Activated CD4-positive, alpha-beta memory T cell treated with anti-CD3 and anti-CD28 coated beads, Interleukin-2, amount 10 ng/mL, durations not matched to agents 7 days and 5 days (primary cell): Measurements from ENCODE around the gene ALG8. TPM values are rescaled to one million over a fixed set of nuclear protein-coding genes. Genes with fewer than 3 reads are reported as not detected.
"Not testable (repeated sequence)": the region's sequence is repeated elsewhere in the genome, so short reads cannot be mapped to it uniquely, and the experiment has no call there.

ENCODE experiments used
- CTCF ChIA-PET: fragments of 350-600 bp; sonication (Branson Sonifier 250); formaldehyde crosslinking; loops from one replicate; lab custom pipeline; 2021; ENCODE audit warnings: antibody characterized with exemption, inconsistent platforms; lab: Charles Lee
- POLR2A ChIA-PET: fragments of 350-600 bp; sonication (Branson Sonifier 250); formaldehyde crosslinking; loops from one replicate; lab custom pipeline; 2021; ENCODE audit warnings: antibody characterized with exemption; lab: Charles Lee
- DNase-seq: peaks from one replicate; pipeline ENCODE4 v3.0.0-alpha.2; 2020
- H3K27ac Mint-ChIP-seq: one replicate; pipeline ENCODE4 v1.8.0; 2021; ENCODE audit warnings: mild to moderate bottlenecking, mixed read lengths
- H3K27me3 Mint-ChIP-seq: one replicate; pipeline ENCODE4 v1.8.0; 2021; ENCODE audit warnings: mixed read lengths
- H3K36me3 Mint-ChIP-seq: one replicate; pipeline ENCODE4 v1.8.0; 2021; ENCODE audit warnings: low read depth, mixed read lengths
- H3K4me1 Mint-ChIP-seq: one replicate; pipeline ENCODE4 v1.8.0; 2021; ENCODE audit warnings: mixed read lengths
- H3K4me3 Mint-ChIP-seq: one replicate; pipeline ENCODE4 v1.8.0; 2021; ENCODE audit warnings: mild to moderate bottlenecking, mixed read lengths
- H3K9me3 Mint-ChIP-seq: one replicate; pipeline ENCODE4 v1.8.0; 2021; ENCODE audit warnings: mixed read lengths
- total RNA-seq, 2 experiments: library from RNA; stranded (reverse); gene quantifications; one replicate each; pipeline ENCODE4 v1.2.3, GENCODE V29; 2021

The ALG8 gene
- total RNA-seq, 2 experiments from 2014 or later, result 40.2 to 48.1 TPM

GRCh38 chr11:78110830-78111229 is 28.6 kb downstream of the ALG8 start:
- Mint-ChIP-seq H3K36me3 (peaks cover 36% of the 10 kb centered on the region), H3K27ac (no peak overlapping the region), H3K9me3 (no peaks in the 10 kb centered on the region), H3K27me3 (no peaks in the 10 kb centered on the region), H3K4me1 (no peaks in the 10 kb centered on the region), H3K4me3 (no peak overlapping the region)
- CTCF ChIA-PET, result no interaction called here
- POLR2A ChIA-PET, result interaction anchor here (1.3 kb wide), 1 partner anchor 31 kb away, joined by 3 read pairs; the partner anchor contains the start of gene NDUFC2
- no peak for DNase-seq

DNA sequence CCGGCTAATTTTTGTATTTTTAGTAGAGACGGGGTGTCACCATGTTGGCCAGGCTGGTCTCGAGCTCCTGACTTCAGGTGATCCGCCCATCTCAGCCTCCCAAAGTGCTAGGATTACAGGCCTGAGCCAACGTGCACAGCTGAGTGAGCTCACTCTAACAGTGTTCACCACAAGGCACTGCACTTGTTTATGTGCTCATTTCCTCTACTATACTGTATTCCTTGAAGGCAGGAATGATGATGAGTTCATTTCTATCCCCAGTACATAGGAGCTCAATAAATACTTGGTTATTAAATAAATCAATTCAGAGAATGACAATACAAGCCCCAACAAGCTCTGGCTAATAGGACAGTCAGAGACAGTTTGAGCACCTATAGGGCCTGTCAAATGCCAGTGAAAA is 29.1 kb downstream of the ALG8 start:
- POLR2A ChIA-PET, result interaction anchor here (1.3 kb wide), 1 partner anchor 31 kb away, joined by 3 read pairs; the partner anchor contains the start of gene NDUFC2
- CTCF ChIA-PET, result no interaction called here
- no peak overlapping the region for H3K4me3 Mint-ChIP-seq
- H3K4me1 Mint-ChIP-seq, result no peaks in the 10 kb centered on the region
- H3K27ac Mint-ChIP-seq, result no peak overlapping the region
- peaks cover 37% of the 10 kb centered on the region for H3K36me3 Mint-ChIP-seq
- no peak for DNase-seq
- no peaks in the 10 kb centered on the region for H3K9me3 Mint-ChIP-seq
- H3K27me3 Mint-ChIP-seq, result no peaks in the 10 kb centered on the region

GRCh38 chr11:78109081-78110015 is 30.1 kb downstream of the ALG8 start:
- no peak overlapping the region for H3K27ac Mint-ChIP-seq

GRCh38 chr11:78100676-78101472 is 38.6 kb downstream of the ALG8 start:
- no peak overlapping the region for H3K27ac Mint-ChIP-seq
- no peaks in the 10 kb centered on the region for H3K9me3 Mint-ChIP-seq
- no peak overlapping the region for H3K4me3 Mint-ChIP-seq
- peaks cover 32% of the 10 kb centered on the region for H3K36me3 Mint-ChIP-seq
- POLR2A ChIA-PET, result no interaction called here
- H3K4me1 Mint-ChIP-seq, result no peaks in the 10 kb centered on the region
- DNase-seq, result no peak
- H3K27me3 Mint-ChIP-seq, result no peaks in the 10 kb centered on the region
- CTCF ChIA-PET, result no interaction called here

More at GRCh38 chr11:78109081-78110015, 30.1 kb downstream of the ALG8 start:
- Mint-ChIP-seq H3K27me3 (no peaks in the 10 kb centered on the region), H3K36me3 (peaks cover 39% of the 10 kb centered on the region), H3K4me1 (no peaks in the 10 kb centered on the region), H3K4me3 (no peak overlapping the region), H3K9me3 (no peaks in the 10 kb centered on the region)
- CTCF ChIA-PET, result interaction anchor here (0.7 to 0.9 kb wide), 2 partner anchors 30 to 455 kb away, joined by 3 to 4 read pairs; partner anchors contain the start of gene ALG8
- POLR2A ChIA-PET, result interaction anchor here (1.3 kb wide), 1 partner anchor 30 kb away, joined by 3 read pairs; the partner anchor contains the start of gene NDUFC2
- DNase-seq, result no peak

DNA sequence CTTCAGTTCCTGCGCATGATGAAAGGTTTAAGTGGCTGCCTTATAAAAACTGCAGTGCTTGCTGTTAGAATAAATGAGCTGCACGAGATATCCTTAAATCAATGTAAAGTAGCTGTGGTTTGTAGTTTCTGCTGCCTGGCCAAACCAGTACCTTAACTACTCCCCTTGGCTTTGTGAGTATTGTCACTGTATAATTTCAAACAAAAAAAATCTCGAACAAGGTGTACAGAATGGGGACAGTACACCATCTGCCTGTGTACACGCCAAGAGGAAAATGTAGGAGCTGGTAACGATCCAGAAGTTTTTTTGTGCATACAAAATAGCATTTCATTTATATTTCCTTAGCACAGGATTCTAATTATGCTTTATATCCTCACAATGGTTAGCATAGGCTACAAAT is 39.2 kb downstream of the ALG8 start:
- ChIA-PET POLR2A (no interaction called here), CTCF (no interaction called here)
- Mint-ChIP-seq H3K27ac (no peak overlapping the region), H3K9me3 (no peaks in the 10 kb centered on the region), H3K36me3 (peaks cover 34% of the 10 kb centered on the region), H3K4me1 (peaks cover 1% of the 10 kb centered on the region), H3K27me3 (no peaks in the 10 kb centered on the region), H3K4me3 (no peak overlapping the region)
- no peak for DNase-seq

DNA sequence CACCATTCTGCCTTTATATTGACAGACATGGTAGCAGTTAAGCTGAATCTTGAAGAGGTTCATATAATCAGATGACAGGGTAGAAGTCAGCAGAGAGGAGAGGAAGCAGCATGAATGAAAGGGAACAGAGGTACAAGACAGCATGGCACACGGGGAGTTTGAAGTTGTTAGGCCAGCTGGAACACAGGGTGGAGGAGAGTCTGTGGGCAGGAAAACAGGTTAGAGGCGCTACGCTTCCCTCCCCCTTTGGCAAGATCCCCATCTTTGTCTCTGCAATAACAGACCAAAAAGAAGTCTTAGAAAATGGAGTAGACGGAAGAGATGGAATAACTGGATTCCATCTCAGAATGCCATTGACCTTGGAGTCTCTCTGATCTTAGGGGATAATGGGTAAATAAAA is 39.8 kb downstream of the ALG8 start:
- no peaks in the 10 kb centered on the region for H3K27me3 Mint-ChIP-seq
- H3K4me1 Mint-ChIP-seq, result peaks cover 4% of the 10 kb centered on the region
- H3K27ac Mint-ChIP-seq, result no peak overlapping the region
- no peak for DNase-seq
- H3K4me3 Mint-ChIP-seq, result no peak overlapping the region
- POLR2A ChIA-PET, result no interaction called here
- no peaks in the 10 kb centered on the region for H3K9me3 Mint-ChIP-seq
- peaks cover 37% of the 10 kb centered on the region for H3K36me3 Mint-ChIP-seq
- CTCF ChIA-PET, result no interaction called here

DNA sequence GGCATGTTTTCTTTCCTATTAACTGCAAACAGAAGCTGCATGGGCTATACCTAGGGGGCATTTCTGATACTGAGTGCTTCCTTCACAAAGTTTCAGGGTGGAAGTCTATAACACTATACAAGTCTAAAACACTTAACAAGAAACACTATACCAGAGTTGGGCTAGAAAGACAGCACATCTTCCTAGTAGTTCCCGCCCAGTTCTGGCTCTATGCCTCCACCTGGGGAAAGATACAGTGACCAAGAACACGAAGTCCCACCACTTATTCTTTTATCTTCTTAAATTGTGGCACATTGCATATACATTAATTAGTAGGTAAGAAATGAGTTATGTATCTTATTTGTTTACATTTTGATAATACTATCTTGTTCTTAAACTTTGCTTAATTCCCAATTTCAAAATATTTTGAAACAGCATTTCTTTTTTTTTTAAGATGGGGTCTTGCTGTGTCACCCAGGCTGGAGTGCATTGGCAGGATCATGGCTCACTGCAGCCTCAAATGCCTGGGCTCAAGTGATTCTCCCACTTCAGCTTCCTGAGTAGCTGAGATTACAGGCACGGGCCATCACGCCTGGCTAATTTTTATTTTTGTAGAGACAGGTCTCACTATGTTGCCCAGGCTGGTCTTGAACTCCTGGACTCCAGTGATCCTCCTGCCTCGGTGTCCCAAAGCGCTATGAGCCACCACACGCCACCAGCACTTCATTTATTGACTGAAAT is 41.6 kb downstream of the ALG8 start:
- Mint-ChIP-seq H3K4me3 (no peak overlapping the region), H3K27me3 (no peaks in the 10 kb centered on the region), H3K9me3 (no peaks in the 10 kb centered on the region), H3K27ac (no peak overlapping the region), H3K4me1 (peaks cover 13% of the 10 kb centered on the region), H3K36me3 (peaks cover 39% of the 10 kb centered on the region)
- ChIA-PET CTCF (no interaction called here), POLR2A (no interaction called here)
- no peak for DNase-seq

DNA sequence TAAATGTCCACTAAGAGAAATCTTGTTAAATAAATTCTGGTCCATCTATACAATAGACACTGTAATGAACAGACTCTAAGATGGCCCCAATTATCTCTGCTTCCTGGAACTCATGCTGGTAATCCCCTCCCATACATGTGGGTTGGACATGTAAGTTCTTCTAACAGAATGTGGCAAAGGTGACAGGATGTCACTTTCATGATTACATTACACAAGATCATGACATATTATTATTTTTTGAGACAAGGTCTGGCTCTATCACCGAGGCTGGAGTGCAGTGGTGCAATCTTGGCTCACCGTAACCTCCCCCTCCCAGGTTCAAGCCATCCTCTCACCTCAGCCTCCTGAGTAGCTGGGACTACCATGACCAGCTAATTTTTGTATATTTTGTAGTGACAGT is 45.2 kb downstream of the ALG8 start:
- peaks cover 13% of the 10 kb centered on the region for H3K4me1 Mint-ChIP-seq
- POLR2A ChIA-PET, result interaction anchor here (0.6 to 1.2 kb wide), 2 partner anchors 45 to 193 kb away, joined by 3 read pairs; partner anchors contain the start of gene ALG8
- CTCF ChIA-PET, result interaction anchor here (0.6 to 1.6 kb wide), 2 partner anchors 10 to 224 kb away, joined by 3 to 4 read pairs; no protein-coding TSS in a partner anchor
- H3K4me3 Mint-ChIP-seq, result no peak overlapping the region
- H3K36me3 Mint-ChIP-seq, result peaks cover 31% of the 10 kb centered on the region
- DNase-seq, result no peak
- H3K27ac Mint-ChIP-seq, result no peak overlapping the region
- no peaks in the 10 kb centered on the region for H3K9me3 Mint-ChIP-seq
- no peaks in the 10 kb centered on the region for H3K27me3 Mint-ChIP-seq

DNA sequence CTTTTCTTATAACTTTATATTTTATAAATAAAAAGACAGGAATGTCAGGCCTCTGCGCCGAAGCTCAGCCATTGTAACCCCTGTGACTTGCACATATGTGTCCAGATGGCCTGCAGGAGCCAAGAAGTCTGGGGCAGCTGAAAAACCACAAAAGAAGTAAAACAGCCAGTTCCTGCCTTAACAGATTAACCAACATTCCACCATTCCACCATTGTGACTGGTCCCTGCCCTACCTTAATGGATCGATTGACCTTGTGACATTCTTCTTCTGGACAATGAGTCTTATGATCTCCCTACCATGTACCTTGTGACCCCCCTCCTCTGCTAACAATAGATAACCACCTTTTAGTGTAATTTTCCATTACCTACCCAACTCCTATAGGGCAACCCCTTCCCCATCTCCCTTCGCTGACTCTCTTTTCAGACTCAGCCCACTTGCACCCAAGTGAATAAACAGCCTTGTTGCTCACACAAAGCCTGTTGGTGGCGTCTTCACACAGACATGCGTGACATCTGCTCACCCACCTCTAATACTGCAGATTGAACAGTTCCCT is 52.8 kb downstream of the ALG8 start:
- H3K9me3 Mint-ChIP-seq, H3K27me3 Mint-ChIP-seq, POLR2A ChIA-PET, H3K27ac Mint-ChIP-seq, H3K4me3 Mint-ChIP-seq, CTCF ChIA-PET, H3K36me3 Mint-ChIP-seq, DNase-seq, H3K4me1 Mint-ChIP-seq: not testable (repeated sequence)

- Mint-ChIP-seq H3K4me1 (peaks cover 11% of the 10 kb centered on the region), H3K27ac (no peak overlapping the region), H3K4me3 (no peak overlapping the region), H3K9me3 (no peaks in the 10 kb centered on the region), H3K27me3 (no peaks in the 10 kb centered on the region), H3K36me3 (no peaks in the 10 kb centered on the region)
- DNase-seq, result no peak
- POLR2A ChIA-PET, result no interaction called here
- CTCF ChIA-PET, result no interaction called here
Observed at GRCh38 chr11:78085972-78086371, 53.5 kb downstream of the ALG8 start.

GRCh38 chr11:78084506-78084905 is 54.9 kb downstream of the ALG8 start:
- H3K36me3 Mint-ChIP-seq, DNase-seq, POLR2A ChIA-PET, H3K9me3 Mint-ChIP-seq, CTCF ChIA-PET, H3K4me3 Mint-ChIP-seq, H3K27ac Mint-ChIP-seq, H3K27me3 Mint-ChIP-seq: not testable (repeated sequence)
- peaks cover 22% of the 10 kb centered on the region for H3K4me1 Mint-ChIP-seq

DNA sequence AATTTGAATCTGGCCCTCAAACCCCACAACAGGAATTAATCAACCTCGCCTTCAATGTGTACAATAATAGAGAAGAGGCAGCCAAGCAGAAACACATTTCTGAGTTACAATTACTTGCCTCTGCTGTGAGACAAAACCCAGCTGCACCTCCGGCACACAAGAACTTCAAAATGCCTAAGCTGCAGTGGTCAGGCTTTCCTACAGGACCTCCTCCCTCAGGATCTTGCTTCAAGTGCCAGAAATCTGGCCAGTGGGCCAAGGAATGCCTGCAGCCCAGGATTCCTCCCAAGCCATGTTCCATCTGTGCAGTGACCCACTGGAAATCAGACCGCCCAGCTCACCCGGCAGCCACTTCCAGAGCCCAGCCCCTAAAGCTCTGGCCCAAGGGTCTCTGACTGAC is 56.4 kb downstream of the ALG8 start:
- DNase-seq, result no peak
- Mint-ChIP-seq H3K36me3 (peaks cover 5% of the 10 kb centered on the region), H3K9me3 (no peaks in the 10 kb centered on the region), H3K27me3 (no peaks in the 10 kb centered on the region), H3K27ac (no peak overlapping the region), H3K4me3 (no peak overlapping the region), H3K4me1 (peaks cover 27% of the 10 kb centered on the region)
- ChIA-PET POLR2A (interaction anchor here (1.4 kb wide), 1 partner anchor 57 kb away, joined by 3 read pairs; no protein-coding TSS in a partner anchor), CTCF (interaction anchor here (0.6 kb wide), 1 partner anchor 55 kb away, joined by 3 read pairs; no protein-coding TSS in a partner anchor)
